B cell (primary cell): ENCODE measurements around the gene HIGD1C. TPM values are rescaled to one million over a fixed set of nuclear protein-coding genes. Genes with fewer than 3 reads are reported as not detected.
A peak's percentile ranks its signal among the peaks of the same experiment; 100 is the strongest.

ENCODE experiments used
- ATAC-seq: fragments of 200-7000 bp; cut with Tn5 transposase; one replicate; pipeline ENCODE4 v1.10.0; 2021; ENCODE audit warnings: low read depth, mild to moderate bottlenecking, moderate number of reproducible peaks, moderate library complexity
- CTCF ChIA-PET: fragments of 350-600 bp; sonication (Branson Sonifier 250); formaldehyde crosslinking; loops from one replicate; lab custom pipeline; 2021; ENCODE audit warnings: antibody characterized with exemption, inconsistent platforms; lab: Charles Lee
- POLR2A ChIA-PET: fragments of 350-600 bp; sonication (Branson Sonifier 250); formaldehyde crosslinking; loops from one replicate; lab custom pipeline; 2021; ENCODE audit warnings: antibody characterized with exemption; lab: Charles Lee
- DNase-seq: peaks from one replicate; pipeline ENCODE4 v3.0.0; 2013
- H2AFZ ChIP-seq: 2 replicates; pipeline ENCODE4 v1.6.1; 2012; ENCODE audit warnings: mild to moderate bottlenecking, low read depth, low read length; ENCODE audit not compliant: insufficient read depth, poor library complexity, severe bottlenecking
- H3K27ac ChIP-seq, 2 donors: 1 replicate in 1 of 2; 2 replicates in 1 of 2; pipeline ENCODE4 v1.5.1; 2012 to 2013; ENCODE audit warnings: low read length in 2 of 2, mild to moderate bottlenecking in 2 of 2, moderate library complexity in 1 of 2
- H3K27me3 ChIP-seq, 4 experiments: fragments of 200-600 bp in 1 of 4; sonication (generic) in 1 of 4; replicated peaks in 1 of 4; 1 replicate in 2 of 4; 2 replicates in 2 of 4; pipeline versions ENCODE4 v1.6.1 to v1.7.0; 2013 to 2016; ENCODE audit warnings: low read length in 3 of 4, mild to moderate bottlenecking in 2 of 4, mixed read lengths in 1 of 4, moderate library complexity in 1 of 4; ENCODE audit not compliant: insufficient read depth in 4 of 4, control insufficient read depth in 3 of 4; ENCODE audit errors: control extremely low read depth in 1 of 4
- H3K36me3 ChIP-seq, 2 experiments: replicated peaks in 1 of 2; 1 replicate in 1 of 2; 2 replicates in 1 of 2; pipeline versions ENCODE4 v1.6.1 to v1.7.1; 2013; ENCODE audit warnings: low read length in 1 of 2; ENCODE audit not compliant: insufficient read depth in 2 of 2, control insufficient read depth in 1 of 2; ENCODE audit errors: control extremely low read depth in 1 of 2, extremely low read depth in 1 of 2
- H3K4me1 ChIP-seq, 2 donors: fragments of 200-600 bp in 1 of 2; sonication (generic) in 1 of 2; 1 replicate in 1 of 2; 2 replicates in 1 of 2; pipeline versions ENCODE4 v1.5.1 to v1.6.1; 2013 to 2017; ENCODE audit warnings: low read length in 2 of 2; ENCODE audit not compliant: control insufficient read depth in 2 of 2, insufficient read depth in 2 of 2
- H3K4me2 ChIP-seq: replicated peaks from 2 replicates; pipeline ENCODE3; 2012; ENCODE audit warnings: mild to moderate bottlenecking, low read depth, low read length; ENCODE audit not compliant: poor library complexity, severe bottlenecking
- H3K4me3 ChIP-seq, 5 experiments: fragments of 200-600 bp in 1 of 5; sonication (generic) in 1 of 5; 1 replicate in 3 of 5; 2 replicates in 2 of 5; pipeline versions ENCODE4 v1.5.1 to v1.7.0; 2011 to 2016; ENCODE audit warnings: low read length in 4 of 5, mild to moderate bottlenecking in 4 of 5, low read depth in 2 of 5, control low read depth in 1 of 5, moderate library complexity in 1 of 5; ENCODE audit not compliant: insufficient read depth in 1 of 5; ENCODE audit errors: control extremely low read depth in 1 of 5, extremely low read depth in 1 of 5
- H3K79me2 ChIP-seq: fragments of 200-600 bp; sonication (generic); one replicate; pipeline ENCODE4 v1.6.0; 2016; ENCODE audit warnings: low read length; ENCODE audit not compliant: control insufficient read depth, insufficient read depth
- H3K9ac ChIP-seq: fragments of 200-600 bp; sonication (generic); 2 replicates; pipeline ENCODE4 v1.6.1; 2017; ENCODE audit warnings: mild to moderate bottlenecking, low read length, moderate library complexity
- H3K9me3 ChIP-seq, 3 donors: one replicate each; pipeline versions ENCODE4 v1.6.1 to v1.7.1; 2013; ENCODE audit warnings: low read length in 2 of 3; ENCODE audit not compliant: control insufficient read depth in 2 of 3, insufficient read depth in 1 of 3; ENCODE audit errors: control extremely low read depth in 1 of 3
- H4K20me1 ChIP-seq: 2 replicates; pipeline ENCODE4 v1.6.0; 2012; ENCODE audit warnings: mild to moderate bottlenecking, low read length; ENCODE audit not compliant: insufficient read depth, control insufficient read depth, poor library complexity, severe bottlenecking
- H3K27ac Mint-ChIP-seq: one replicate; pipeline ENCODE4 v1.8.0; 2021; ENCODE audit warnings: mixed read lengths
- H3K27me3 Mint-ChIP-seq: one replicate; pipeline ENCODE4 v1.8.0; 2021; ENCODE audit warnings: mixed read lengths
- H3K4me1 Mint-ChIP-seq: one replicate; pipeline ENCODE4 v1.8.0; 2021; ENCODE audit warnings: mixed read lengths
- H3K4me3 Mint-ChIP-seq: one replicate; pipeline ENCODE4 v1.8.0; 2021; ENCODE audit warnings: mixed read lengths
- H3K9me3 Mint-ChIP-seq: one replicate; pipeline ENCODE4 v1.8.0; 2022; ENCODE audit warnings: mixed read lengths; ENCODE audit not compliant: insufficient read depth
- EZH2 ChIP-seq: IDR thresholded peaks from 2 replicates; pipeline ENCODE4 v1.6.1; 2012; ENCODE audit warnings: borderline replicate concordance, low read depth, mild to moderate bottlenecking, moderate library complexity, low read length; ENCODE audit not compliant: insufficient read depth, poor library complexity, severe bottlenecking
- WGBS: methylation state at CpG from one replicate; pipeline ENCODE4 v1.1.5; 2013; ENCODE audit warnings: missing lambda C conversion rate; ENCODE audit not compliant: insufficient coverage; 5-methylcytosine and 5-hydroxymethylcytosine counted together
- intact Hi-C: fragments of 100-400 bp; cut with micrococcal nuclease; formaldehyde crosslinking; loops from one replicate; pipeline ENCODE4 v1.10.0; 2022
- polyA plus RNA-seq: library from polyadenylated mRNA; depleted of rRNA; stranded (reverse); fragments of >200 nt; gene quantifications from 2 replicates; pipeline ENCODE4 v1.2.3, GENCODE V29; 2012
- total RNA-seq, 2 donors: library from RNA; stranded (reverse); fragments of 120-200 nt in 1 of 2; gene quantifications; 1 replicate in 1 of 2; 2 replicates in 1 of 2; pipeline versions ENCODE4 v1.2.3 to v1.2.4, GENCODE V29; 2013 to 2022
- TF ChIP-seq, protein P1 (sequence below): fragments of 200-600 bp; IDR thresholded peaks from one replicate; pipeline ENCODE4 v1.8.0; 2022; ENCODE audit warnings: antibody characterized with exemption, mild to moderate bottlenecking

The HIGD1C gene
- total and polyA plus RNA-seq, 2 donors (not counting 1 experiment from before 2014, with no cell fraction given), result not detected

DNA sequence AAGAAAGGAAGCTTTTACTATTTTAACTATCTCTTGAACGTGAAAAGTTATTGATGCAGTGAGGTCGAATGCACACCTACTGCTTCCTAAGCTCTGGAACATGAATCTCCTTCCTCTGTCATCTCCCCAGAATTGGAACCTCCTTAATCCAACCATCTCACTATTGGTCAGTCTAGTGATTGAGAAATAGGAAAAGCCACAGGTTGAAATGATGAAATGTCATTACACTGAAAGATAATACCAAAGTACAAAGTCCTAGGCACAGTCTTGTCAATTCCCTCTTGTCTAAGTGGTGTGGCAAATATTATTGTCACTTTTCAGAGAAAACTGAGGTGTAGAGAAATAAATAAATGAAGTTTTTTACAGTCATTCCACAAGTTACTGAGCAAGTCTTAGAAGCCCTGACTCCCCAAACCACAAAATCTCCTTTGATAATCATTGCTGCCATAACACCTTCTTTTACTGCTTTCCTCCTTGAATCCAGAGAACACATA, 19.5 kb upstream of the HIGD1C start:
- WGBS, result no CpG with 5 or more reads among the region's 2 CpGs
- Histone ChIP-seq H3K4me3 (no peak overlapping the region), H3K36me3 (peaks cover 4 to 67% of the 10 kb centered on the region in 2 experiments), H3K9me3 (peaks cover 0 to 14% (median 10%) of the 10 kb centered on the region in 3 donors), H3K79me2 (peaks cover 32% of the 10 kb centered on the region), H3K4me1 (peaks cover 36 to 45% of the 10 kb centered on the region in 2 donors), H3K27me3 (no peaks in the 10 kb centered on the region), H3K27ac (peak overlapping the region in 1 of 2 donors; percentile 64), H4K20me1 (peaks cover 54% of the 10 kb centered on the region), H3K9ac (no peak overlapping the region), H3K4me2 (no peak overlapping the region), H2AFZ (no peak overlapping the region)
- intact Hi-C loops, result no loop called here
- no peak overlapping the region for H3K4me3 Mint-ChIP-seq
- ATAC-seq (no peak), DNase-seq (no peak)
- peaks cover 65% of the 10 kb centered on the region for H3K4me1 Mint-ChIP-seq
- no peaks in the 10 kb centered on the region for H3K27me3 Mint-ChIP-seq
- H3K9me3 Mint-ChIP-seq, result no peaks in the 10 kb centered on the region
- POLR2A ChIA-PET, result interaction anchor here (0.5 kb wide), 1 partner anchor 8 kb away, joined by 4 read pairs; no protein-coding TSS in a partner anchor
- peak overlapping the region; percentile 81 for H3K27ac Mint-ChIP-seq
- TF ChIP-seq EZH2, result no peak
- TF ChIP-seq, protein P1, sequence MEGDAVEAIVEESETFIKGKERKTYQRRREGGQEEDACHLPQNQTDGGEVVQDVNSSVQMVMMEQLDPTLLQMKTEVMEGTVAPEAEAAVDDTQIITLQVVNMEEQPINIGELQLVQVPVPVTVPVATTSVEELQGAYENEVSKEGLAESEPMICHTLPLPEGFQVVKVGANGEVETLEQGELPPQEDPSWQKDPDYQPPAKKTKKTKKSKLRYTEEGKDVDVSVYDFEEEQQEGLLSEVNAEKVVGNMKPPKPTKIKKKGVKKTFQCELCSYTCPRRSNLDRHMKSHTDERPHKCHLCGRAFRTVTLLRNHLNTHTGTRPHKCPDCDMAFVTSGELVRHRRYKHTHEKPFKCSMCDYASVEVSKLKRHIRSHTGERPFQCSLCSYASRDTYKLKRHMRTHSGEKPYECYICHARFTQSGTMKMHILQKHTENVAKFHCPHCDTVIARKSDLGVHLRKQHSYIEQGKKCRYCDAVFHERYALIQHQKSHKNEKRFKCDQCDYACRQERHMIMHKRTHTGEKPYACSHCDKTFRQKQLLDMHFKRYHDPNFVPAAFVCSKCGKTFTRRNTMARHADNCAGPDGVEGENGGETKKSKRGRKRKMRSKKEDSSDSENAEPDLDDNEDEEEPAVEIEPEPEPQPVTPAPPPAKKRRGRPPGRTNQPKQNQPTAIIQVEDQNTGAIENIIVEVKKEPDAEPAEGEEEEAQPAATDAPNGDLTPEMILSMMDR, result no peak
- CTCF ChIA-PET, result interaction anchor here (10.0 kb wide), 1 partner anchor 52 kb away, joined by 94 read pairs; no protein-coding TSS in a partner anchor

GRCh38 chr12:50933459-50934124, 18.8 kb upstream of the HIGD1C start:
- Mint-ChIP-seq H3K4me1 (peaks cover 57% of the 10 kb centered on the region), H3K4me3 (no peak overlapping the region), H3K9me3 (no peaks in the 10 kb centered on the region), H3K27ac (peak overlapping the region; percentile 81), H3K27me3 (no peaks in the 10 kb centered on the region)
- Histone ChIP-seq H3K9me3 (peaks cover 0 to 21% (median 17%) of the 10 kb centered on the region in 3 donors), H2AFZ (no peak overlapping the region), H3K4me2 (no peak overlapping the region), H3K27ac (peak overlapping the region in 1 of 2 donors; percentile 64), H3K79me2 (peaks cover 24% of the 10 kb centered on the region), H3K4me3 (no peak overlapping the region), H3K9ac (no peak overlapping the region), H3K36me3 (peaks cover 4 to 62% of the 10 kb centered on the region in 2 experiments), H4K20me1 (peaks cover 47% of the 10 kb centered on the region), H3K27me3 (no peaks in the 10 kb centered on the region), H3K4me1 (peaks cover 33 to 37% of the 10 kb centered on the region in 2 donors)
- DNase-seq (no peak), ATAC-seq (no peak)
- ChIA-PET CTCF (no interaction called here), POLR2A (no interaction called here)
- 100% methylated on average over 2 of the region's 2 CpGs for WGBS
- TF ChIP-seq, protein P1, result no peak
- no peak for TF ChIP-seq EZH2
- intact Hi-C loops, result no loop called here
